ENCODE results near the gene KRT4.
"Not testable (repeated sequence)": the region's sequence is repeated elsewhere in the genome, so short reads cannot be mapped to it uniquely, and the experiment has no call there.

KRT4 gene

DNA sequence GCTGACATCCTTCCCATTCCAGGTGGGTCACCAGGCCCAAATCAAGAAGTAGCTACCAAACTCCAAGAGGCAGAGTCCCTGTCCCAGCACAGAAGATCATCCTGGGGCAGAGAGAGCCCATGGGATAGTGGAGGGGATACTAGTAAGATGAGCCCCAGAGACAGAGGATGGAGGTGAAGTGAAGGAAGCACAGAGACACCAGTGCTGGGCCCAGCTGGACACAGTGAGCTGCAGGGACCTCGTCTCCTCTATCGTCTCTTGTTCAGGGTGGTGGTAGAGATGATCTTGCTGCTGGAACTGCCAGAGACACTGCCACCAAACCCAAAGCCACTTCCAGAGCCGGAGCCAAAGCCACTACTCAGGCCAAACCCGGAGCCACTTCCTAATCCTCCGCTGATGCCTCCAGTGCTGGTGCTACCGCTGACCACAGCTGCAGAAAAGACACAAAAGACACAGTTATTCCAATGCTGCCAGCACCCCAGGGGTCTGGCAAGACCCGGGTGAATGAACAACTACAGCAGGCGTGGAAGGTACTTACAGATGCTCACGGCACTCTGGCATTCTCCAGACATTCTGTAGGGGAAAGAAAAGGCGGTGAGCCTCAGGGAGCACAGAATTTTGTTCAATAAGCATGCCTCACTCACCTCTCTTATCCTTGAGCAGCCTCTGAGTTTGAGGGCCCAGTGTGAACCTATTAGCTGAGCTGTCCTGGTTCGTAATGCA is 6.9 kb downstream of the KRT4 start:
- DNase-seq: no peak

GRCh38 chr12:52806169-52806811 is 7.6 kb downstream of the KRT4 start:
- DNase-seq: no peak

DNA sequence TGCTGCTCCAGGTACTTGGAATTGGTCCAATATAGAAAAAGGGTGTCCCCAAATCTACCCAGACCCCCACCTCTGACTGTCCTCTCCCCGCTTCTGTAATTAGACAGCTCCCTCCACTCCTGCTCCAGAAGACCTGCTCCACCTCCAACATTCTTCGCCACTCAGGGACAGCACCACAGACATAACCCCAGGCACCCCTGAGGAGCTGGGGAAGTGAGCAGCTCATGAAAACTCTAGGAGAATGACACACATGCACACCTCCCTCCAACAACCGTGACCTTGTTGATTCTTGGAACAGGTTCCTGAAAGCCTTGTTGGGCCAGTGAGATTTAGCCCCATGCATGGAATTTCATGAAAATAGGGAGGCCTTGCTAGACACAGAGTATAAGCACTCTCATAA is 8.2 kb downstream of the KRT4 start:
- DNase-seq: no peak

DNA sequence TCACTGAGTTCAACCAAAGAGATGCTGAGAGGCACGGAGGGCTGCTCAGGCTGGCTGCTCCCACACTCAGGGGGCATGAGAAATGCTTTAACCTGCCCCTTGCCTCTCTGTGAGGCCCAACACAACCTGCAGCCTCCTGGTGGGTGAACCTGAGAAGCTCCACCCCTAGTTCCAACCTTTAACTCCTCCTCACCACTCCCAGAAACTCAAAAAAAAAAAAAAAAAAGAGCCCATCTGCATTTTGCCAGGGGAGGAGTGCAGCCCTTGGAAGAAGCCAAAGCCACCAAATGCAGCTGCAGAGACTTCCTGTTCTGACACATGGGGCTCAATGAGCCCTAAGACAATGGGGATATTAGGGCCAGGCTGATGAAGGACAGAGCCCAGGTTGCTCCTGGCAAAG is 8.9 kb downstream of the KRT4 start:
- no peak for DNase-seq

DNA sequence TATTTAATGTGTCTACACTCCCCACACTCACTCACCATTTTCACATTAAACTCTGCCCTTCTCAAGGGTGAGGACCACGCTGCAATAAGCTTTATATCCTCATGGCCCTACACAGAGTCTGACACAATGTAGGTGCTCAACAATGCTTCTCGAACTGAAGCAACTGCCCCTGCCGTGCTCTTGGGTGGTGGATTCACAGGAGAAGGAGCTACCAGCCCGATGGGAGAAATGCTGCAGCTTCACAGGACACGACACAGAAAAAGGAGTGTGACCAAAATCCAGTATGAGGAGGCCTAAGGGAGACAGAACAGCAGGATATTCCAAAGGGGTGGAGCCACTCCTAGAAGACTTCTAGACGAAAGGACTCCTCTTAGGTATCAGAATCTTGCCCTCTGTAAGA is 11.5 kb downstream of the KRT4 start:
- no peak for DNase-seq

DNA sequence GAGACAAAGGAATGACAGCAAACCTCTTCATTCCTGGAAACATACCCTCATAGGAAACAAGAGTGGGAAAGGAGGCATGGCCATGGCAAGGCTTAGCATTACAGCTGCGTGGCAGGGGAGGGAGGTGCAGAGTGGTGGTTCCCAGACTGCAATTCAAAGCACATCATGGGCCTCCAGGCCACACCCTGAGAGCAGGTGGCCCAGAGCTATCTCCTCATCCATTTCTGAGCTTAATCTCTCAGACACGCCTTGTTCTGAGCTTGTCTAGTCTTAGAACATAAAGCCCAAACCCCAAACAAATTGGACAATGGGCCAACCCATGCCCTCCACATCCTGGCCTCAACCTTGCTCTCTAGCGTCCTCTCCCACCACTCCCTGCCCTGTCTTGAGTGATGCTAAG is 12.1 kb downstream of the KRT4 start:
- DNase-seq: no peak

DNA sequence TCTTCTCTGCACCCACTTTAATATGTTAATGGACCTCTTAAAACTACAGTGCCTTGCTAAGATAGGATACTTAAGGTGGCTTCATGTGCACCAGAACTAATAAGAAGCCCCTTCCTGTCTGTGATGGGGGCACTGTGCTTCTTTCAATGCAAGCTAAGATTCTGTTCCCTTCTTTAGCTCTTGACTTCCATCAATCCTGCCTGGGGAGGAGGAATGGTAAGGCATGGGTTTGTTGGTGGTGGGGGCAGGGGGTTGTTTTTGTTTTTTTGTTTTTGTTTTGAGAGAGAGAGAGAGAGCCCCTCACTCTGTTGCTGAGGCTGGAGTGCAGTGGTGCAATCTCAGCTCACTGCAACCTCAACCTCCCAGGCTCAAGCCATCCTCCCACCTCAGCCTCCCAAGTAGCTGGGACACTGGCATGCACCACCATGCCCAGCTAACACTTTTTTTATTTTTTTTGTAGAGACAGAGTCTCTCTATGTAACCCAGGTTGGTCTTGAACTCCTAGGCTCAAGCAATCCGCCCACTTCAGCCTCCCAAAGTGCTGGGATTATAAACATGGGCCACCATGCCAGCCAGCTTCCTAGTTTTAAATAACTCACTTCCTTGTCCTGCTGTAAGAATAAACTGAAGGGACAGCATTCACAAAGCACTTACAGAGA is 13.5 kb downstream of the KRT4 start:
- no peak for DNase-seq

DNA sequence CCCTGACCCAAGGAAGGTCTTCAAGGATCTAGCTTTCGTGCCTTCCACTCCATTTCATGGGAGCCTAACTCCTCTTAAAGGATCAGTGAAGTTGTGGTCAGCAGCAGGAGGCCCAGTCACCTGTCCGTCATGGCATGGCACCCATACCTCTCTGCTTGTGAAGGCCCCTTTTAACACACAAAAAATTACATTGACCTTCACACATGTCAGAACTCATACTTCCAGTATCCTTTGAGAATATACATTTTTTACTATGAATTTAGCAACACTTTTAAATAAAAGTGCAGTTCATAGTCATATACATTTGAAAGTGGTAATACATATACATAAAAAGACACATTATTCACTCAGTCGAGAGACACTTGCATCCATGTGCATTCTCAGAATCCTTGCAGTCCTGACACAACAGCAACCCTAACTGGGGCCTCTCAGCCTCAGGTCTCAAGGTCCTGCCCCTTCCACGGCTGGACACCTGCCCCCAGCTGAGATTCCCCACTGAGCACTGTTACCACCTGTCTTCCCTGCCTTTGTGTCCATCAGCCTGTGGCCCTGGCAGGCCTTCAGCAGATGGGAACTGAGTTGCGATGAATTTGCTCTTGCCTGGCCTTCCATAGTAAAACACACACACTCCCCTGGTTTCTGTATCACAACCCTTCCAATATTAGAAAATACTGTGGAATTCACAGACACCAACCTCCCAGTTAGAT is 14.3 kb downstream of the KRT4 start:
- DNase-seq: no peak

GRCh38 chr12:52798671-52799504 is 15.0 kb downstream of the KRT4 start:
- DNase-seq: no peak

GRCh38 chr12:52798003-52798670 is 15.8 kb downstream of the KRT4 start:
- no peak for DNase-seq

GRCh38 chr12:52797529-52797894 is 16.4 kb downstream of the KRT4 start:
- DNase-seq: no peak

GRCh38 chr12:52796839-52797528 is 16.9 kb downstream of the KRT4 start:
- DNase-seq: no peak

DNA sequence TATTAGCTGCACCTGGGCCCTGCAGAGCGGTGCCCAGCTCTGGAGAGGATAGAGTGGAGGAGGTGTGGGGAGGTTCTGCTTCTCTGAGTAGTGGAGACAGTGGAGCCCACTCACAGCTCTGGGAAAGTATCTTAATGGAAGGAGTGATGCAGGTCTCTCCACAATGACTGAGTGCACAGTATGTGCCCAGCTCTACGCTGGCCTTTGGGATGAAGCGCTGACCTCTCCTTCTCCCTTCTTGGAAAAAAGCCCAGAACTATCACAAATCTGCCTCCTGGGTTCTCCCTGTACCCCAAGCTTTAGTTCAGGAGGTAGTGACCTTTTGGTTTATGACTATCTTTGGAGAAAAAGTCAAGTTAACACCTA is 17.5 kb downstream of the KRT4 start:
- DNase-seq: no peak

DNA sequence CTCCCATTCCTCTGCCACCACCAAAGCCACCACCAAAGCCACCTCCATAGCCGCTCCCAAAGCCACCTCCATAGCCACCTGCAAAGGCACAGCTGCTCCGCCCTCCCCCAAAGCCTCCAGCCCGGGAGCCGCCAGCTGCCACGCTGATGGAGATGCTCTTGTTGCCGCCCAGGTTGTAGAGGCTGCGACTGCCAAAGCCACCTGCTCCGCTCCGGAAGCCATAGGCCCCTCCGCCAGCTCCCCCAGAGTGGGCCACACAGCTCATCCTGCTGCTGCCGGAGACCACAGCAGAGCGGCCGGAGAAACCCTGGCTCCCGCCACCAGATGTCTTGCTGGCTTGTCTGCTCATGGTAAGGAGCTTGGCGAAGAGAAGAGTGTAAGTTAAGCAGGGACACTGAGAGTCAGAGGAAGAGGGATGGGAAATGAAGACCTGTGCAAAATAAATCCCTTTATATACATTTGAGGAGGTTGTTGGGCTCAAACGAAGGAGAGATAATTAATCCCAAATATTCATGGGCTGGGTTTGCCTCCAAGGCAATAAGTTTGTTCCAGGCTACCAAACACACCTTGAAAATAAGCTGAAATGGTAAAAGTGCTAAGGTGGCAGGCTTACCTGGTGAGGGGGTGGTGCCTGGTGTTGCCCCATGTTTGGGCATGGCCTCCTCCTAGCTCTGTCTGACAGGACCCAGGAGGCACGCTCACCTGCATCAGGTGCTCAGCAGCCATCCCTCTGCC is 18.1 kb downstream of the KRT4 start, which contains the start of gene KRT3:
Gene KRT3, minus strand, starts transcription at position 424 of the 735 bp plus-strand sequence. Its CDS starts 75 bp downstream, at position 349.
- no peak for DNase-seq

GRCh38 chr12:52795332-52795674 is 18.6 kb downstream of the KRT4 start:
- not testable (repeated sequence) for DNase-seq

DNA sequence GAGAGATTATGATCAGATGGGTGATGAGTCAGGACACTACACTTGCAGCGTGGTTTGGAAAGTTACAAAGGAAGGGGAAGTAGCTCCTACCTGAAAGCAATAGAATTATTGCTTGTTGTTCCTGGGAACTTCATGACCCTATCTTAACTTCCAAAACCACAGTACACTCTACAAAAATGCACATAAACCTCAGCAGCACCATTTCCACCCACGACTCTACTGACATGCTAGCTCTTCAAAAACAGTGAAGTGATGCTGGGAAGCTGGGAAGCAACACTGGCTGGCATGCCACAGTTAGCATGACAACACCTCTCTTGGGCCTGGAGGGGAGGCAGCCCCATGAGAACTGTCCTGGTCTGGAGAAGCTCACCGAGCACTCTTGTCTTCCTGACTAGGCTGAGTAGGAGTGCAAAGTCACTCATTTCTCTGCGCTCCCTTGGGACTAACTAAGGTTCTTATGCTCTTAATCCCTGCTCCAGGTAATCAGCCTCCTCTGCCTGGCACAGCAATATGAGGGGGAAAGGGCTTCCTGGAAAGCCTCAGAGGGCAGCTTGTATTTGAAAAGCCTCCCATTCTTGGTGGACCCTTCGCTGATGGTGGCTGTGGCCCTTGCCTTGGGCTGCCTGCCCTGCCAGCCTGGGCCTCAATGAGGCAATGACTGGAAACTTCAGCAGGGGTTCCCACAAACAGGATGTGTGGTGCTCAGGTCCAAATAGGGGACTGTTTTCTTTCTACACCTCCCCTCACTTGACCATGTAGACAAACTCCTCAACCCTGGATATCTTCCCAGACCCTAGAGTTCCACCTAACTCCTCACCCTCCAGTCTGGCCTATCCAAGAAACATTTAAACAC is 19.2 kb downstream of the KRT4 start:
- no peak for DNase-seq

- DNase-seq: no peak
Observed at GRCh38 chr12:52792185-52793029, 21.5 kb downstream of the KRT4 start.

GRCh38 chr12:52791271-52792184 is 22.4 kb downstream of the KRT4 start:
- no peak for DNase-seq

Measured in stimulated activated naive CD4-positive, alpha-beta T cell (primary cell).